ENCODE results near the gene PPM1J.

Gene PPM1J

DNA sequence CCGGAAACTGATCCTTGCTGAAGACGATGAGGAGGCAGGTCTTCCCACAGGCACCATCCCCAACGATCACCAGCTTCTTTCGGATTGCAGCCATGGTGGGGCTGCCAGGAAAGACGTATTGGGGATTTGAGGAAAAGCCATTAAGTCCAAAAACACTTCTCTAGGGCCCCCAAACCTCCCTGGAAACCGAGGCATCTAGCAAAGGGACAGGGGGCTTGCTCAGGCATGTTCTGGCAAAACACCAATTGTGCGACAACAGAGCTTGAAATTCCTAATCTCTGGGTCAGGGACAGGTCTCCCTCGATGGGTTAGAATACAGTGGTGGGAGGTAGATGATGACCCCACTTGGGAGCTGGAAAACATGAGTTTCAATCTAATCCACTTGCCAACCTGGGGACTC is 11.4 kb downstream of the PPM1J start:
- DNase-seq = no peak

DNA sequence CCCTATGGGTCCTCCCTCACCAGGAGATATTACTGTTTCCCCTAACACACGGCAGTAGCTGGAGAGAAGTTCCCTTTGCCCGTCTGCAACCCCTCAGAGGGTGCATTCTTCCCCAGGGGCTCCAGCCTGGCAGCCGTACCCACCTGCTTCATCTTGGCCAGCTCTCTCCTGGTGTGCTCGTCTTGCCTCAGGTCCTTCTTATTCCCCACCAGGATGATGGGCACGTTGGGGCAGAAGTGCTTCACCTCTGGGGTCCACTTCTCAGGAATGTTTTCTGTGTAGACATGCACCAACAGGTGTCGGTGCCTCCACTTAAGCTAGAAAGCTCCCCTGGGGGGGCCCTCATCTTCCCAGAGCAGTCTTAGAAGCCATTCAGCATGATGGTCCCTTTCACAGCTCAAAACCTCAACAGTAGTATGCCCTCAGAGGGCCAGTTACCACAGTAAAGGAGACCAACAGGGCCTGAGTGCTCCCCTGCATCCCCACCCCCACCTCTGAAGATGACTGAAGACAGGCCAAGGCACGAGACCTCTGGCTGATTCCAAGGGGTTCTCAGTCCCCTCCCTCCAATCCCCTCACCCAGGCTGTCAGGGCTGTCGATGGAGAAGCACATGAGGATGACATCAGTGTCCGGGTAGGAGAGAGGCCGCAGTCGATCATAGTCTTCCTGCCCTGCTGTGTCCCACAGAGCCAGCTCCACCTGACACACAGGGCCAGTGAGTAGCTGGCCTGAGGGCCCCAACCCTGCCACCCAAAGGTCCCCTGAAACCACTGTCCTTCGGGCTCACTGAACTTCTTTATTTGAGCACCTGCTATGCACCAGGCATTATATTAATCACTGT is 12.5 kb downstream of the PPM1J start:
- no peak for DNase-seq

DNA sequence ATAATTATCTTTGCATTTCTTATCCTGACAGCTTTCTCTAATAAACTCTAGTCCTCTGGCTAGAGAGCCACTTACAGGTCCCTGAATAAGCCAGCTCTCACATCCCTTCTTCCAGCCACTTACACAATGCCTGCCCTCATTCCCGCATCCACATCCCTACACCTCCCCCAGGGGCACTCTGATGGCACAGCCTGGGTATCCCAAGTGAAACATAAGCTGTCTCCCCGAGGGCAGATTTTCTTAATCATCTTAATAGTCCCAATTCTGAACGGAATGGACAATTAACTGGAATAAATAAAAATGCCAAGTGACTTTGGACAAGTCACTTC is 13.1 kb downstream of the PPM1J start:
- no peak for DNase-seq

DNA sequence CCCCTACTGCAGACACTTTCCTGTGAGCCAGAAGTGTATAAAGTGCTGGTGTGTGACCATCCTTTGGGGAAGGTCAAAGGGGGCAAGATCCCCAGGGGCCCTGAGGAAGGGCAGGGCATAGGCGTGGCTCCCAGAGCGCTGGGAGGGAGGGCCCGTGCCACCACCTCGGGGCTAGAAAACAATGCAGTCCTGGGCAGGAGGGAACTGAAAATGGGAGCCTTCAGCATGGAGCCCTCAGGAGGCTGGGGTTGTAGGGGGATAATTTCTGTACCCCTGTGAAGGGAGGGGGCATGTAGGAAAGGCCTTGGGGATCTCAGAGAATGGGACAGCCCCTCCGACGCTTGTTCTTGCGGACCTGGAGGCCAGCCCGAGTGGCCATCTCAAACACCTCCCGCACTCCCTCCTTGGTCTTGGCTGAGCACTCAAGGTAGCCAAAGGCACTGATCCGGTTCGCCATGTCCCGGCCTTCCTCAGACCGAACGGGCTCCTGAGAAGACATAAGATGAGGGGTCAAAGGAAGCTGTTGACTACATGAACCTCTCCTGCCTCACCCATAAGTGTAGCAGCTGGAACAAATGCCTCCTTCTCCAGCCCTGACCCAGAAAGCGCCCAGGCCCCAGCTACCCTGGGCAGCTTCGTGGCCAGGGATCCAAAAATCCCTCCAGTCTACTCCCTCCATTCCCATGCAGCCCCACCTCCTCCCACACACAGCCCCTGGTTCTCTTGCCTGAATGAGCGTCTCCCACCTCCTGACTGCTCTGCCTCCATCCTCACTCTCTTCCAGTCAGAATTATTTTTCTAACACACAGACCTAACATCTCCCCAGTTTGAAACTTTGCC is 13.7 kb downstream of the PPM1J start:
- DNase-seq = no peak

DNA sequence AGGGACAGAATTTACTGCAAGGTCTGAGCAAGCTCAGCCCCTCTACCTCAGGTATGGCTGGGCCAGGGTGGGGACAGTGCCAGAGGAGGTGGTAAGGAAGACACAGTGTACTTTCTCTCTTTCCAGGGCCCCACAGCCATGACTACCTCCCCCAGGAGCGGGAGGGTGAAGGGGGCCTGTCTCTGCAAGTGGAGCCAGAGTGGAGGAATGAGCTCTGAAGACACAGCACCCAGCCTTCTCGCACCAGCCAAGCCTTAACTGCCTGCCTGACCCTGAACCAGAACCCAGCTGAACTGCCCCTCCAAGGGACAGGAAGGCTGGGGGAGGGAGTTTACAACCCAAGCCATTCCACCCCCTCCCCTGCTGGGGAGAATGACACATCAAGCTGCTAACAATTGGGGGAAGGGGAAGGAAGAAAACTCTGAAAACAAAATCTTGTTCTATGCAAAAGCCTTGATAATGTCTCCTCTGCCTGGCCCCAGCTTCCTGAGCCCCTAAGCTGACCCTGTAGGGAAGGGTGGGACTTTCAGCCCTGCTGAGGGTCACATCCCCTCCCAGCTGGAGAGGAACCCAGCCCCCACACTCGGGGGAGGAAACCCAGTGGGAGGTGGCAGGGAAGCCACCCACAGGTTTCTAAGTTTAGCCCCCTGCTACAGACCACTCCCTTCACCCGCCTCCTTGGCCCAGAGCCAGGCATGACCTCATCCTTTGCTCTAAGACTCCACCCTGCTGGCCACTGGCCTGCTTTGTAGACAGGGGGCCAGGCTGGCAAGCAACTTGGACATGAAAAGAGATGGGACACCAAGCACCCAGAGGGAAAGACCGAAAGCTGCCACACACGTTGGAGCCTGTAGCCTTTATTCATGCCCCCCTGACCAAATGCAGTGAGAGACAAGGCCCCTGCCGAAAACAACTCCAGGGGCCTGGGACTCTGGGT is 14.6 kb downstream of the PPM1J start:
- DNase-seq = peak; percentile 59

DNA sequence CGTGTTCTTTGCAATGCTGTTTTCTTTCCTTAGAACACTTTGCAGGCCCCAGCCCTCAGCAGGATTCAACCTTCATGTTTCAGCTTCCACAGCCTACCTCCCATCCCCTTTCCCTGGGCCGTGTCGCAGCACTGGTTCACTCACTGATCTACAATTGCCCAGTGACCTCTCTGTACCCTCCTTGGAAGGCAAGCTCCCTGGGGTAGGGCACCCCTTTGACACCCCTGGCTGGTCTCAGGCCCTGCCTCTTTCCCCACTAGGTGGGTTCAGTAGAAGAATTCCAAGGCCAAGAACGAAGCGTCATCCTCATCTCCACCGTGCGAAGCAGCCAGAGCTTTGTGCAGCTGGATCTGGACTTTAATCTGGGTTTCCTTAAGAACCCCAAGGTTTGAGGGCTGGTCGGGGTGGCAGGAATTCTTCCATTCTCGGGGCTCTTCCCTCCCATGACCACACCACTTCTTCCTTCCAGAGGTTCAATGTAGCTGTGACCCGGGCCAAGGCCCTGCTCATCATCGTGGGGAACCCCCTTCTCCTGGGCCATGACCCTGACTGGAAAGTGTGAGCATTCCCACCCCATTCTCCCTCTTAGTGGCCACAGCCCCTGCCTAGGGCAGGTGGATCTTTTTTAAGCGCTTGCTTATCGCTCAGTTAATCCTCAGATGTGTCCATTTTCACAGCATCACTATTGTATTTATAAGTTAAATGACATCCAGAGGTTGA is 15.5 kb downstream of the PPM1J start:
- DNase-seq = no peak

DNA sequence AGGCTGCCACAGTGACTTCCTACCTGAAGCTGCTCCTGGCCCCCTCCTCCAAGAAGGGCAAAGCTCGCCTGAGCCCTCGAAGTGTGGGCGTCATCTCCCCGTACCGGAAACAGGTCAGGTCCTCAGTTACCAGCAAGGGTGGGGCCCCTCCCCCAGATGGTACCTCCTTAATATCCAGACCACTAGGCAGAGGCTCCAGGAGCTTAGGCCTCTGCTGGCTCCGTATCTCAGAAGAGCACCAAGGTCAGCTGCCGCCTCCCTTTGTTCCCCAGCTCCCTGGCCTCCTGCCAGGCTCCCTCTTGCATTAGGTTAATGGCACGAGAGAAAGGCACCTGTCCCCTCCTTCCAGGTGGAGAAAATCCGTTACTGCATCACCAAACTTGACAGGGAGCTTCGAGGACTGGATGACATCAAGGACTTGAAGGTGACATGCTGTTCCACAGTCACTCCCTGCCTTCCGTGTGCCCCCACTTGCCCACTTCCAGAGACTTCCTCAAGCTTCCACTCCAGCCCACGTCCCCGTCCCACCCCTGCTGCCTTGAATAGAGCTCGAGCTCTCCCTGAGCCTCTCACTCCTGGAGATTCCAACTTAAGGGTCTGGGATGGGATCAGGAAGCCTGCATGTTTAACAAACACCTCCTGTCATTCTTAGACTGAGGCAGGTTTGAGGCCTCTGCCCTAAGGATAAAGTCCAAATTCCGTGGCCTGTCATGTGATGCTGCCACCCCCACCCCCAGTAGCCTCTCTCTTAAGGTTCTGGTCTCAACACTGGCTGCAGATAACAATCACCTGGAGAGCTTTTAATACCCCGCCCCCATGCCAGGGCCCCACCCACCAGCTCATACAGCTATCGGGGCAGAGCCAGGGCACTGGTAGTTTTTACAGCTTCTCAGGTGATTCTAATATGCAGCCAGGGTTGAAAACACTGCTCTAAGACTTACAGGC is 16.5 kb downstream of the PPM1J start:
- no peak for DNase-seq

DNA sequence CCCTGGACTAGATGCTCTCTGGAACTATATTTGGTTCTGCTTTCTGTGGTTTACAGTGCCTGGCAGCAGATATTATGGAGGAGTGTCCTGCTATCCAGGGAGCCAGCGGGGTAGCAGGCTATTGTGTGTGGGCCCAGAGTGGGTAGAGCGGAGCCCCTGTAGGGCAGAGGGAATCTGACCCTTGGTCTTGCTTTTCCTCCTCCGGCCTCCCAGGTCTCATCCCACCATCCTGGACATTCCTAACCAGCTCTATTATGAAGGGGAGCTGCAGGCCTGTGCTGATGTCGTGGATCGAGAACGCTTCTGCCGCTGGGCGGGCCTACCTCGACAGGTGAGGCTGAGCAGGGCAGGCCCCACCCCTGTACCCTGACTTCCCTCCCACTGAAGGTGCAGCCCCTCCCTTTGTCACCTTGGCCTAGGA is 17.3 kb downstream of the PPM1J start:
- no peak for DNase-seq

DNA sequence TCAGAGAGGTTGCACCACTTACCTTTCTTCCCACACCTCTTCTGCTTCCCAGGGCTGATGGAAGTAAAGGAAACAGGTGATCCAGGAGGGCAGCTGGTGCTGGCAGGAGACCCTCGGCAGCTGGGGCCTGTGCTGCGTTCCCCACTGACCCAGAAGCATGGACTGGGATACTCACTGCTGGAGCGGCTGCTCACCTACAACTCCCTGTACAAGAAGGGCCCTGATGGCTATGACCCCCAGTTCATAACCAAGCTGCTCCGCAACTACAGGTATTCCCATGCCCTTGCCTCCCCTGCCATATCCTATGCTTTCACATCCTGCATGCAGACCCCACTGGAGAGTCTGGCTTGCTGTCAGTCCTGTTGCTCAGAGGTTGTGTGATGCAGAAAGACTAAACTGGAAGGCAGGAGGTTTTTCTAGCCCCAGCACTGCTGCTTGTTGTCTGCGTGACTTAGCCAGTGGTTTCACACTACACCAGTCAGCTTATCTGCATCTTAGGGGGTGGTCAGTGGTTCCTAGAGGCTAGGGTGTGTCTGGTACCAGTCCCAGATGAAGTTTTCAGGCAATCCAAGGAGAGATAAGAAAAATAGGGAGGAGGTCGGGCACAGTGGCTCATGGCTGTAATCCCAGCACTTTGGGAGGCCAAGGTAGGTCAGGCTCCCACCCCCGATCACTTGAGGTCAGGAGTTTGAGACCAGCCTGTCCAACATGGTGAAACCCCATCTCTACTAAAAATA is 18.4 kb downstream of the PPM1J start:
- no peak for DNase-seq

DNA sequence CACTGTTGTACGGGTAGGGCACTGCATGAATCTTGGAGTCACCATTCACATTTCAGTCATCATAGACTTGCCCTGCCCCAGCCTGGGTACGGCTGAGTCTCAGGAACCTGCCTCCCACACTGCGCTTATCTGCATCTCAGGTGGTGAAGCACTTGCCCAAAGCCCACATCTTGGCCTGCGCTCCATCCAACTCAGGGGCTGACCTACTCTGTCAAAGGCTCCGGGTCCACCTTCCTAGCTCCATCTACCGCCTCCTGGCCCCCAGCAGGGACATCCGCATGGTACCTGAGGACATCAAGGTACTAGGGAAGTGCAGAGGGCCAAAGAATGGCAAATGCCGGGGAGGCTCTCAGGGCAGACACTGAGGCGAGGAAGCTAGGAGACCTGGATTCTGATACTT is 19.9 kb downstream of the PPM1J start:
- no peak for DNase-seq

DNA sequence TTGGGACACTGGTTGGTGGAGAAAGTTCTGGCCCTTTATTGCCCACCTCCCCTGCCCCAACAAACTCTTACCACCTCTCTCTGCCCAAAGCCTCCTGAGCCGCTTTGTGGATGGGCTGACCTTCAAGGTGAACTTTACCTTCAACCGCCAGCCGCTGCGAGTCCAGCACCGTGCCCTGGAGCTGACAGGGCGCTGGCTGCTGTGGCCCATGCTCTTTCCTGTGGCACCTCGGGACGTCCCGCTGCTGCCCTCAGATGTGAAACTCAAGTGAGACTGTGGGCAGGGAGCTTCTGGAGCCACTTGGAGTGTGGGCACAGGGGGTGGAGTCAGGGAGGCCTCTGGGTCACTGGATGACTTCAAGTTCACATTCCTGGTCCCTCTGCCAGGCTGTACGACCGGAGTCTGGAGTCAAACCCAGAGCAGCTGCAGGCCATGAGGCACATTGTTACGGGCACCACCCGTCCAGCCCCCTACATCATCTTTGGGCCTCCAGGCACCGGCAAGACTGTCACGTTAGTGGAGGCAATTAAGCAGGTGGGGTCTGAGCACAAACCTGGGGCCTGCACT is 20.7 kb downstream of the PPM1J start:
- DNase-seq = no peak

DNA sequence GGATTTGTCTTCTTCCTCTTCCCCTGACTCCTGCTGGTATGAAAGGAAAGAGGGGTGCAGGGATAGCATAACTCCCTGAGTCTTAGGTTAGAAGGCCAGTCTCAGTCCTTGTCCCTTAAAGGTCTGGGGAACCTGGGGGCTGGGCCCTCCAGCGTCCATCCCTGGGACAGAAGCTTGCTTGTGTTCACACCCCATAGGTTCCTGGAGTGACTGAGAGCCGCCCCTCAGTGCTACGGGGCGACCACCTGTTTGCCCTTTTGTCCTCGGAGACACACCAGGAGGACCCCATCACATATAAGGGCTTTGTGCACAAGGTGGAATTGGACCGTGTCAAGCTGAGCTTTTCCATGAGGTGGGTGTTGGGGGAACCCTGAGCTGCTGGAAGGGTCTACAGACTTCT is 21.3 kb downstream of the PPM1J start:
- DNase-seq = no peak

DNA sequence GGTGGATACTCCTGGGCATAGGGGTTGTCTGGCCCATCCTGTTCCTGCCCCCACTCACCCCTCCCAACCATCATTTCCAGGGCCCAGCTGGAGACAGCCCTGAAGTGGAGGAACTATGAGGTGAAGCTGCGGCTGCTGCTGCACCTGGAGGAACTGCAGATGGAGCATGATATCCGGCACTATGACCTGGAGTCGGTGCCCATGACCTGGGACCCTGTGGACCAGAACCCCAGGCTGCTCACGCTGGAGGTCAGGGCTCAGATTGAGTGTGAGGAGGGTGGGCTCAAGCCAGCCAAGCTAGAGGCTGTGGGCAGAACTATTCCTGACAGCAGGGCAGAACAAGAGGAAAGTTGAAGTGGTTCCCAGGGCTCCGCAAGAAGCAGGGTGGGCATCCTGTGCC is 22.5 kb downstream of the PPM1J start:
- DNase-seq = no peak

DNA sequence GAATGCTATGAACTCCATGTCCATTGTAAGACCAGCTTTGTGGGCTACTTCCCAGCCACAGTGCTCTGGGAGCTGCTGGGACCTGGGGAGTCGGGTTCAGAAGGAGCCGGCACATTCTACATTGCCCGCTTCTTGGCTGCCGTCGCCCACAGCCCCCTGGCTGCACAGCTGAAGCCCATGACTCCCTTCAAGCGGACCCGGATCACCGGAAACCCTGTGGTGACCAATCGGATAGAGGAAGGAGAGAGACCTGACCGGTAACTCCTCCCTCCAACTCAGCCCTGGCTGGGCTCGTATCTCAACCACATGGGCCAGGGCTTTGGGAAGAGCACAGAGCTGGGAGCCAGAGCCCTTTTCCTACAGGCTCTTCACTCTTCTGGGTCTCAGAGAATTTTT is 25.3 kb downstream of the PPM1J start:
- DNase-seq = no peak

DNA sequence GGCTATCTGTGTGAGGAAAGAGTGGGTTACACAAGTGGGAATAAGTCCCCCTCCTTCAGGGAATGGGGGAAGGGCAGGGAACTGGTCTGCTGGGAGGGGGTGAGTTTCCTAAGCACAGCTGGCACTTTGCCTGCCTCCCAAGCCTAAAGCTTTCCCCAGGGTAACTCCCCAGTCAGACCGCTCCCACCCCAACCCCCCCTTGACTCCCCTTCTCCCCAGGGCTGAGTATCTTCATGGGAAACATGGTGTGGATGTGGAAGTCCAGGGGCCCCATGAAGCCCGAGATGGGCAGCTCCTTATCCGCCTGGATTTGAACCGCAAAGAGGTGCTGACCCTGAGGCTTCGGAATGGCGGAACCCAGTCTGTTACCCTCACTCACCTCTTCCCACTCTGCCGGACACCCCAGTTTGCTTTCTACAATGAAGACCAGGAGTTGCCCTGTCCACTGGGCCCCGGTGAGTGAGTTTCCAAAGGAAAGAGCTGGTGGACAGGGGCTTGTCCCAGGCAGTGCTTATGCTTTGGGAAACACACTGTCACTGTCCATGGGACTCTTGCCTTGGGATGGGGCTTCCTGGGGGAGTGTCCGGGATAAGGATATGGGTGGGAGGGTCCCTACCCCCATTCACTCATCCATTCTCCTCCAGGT is 25.8 kb downstream of the PPM1J start:
- no peak for DNase-seq

DNA sequence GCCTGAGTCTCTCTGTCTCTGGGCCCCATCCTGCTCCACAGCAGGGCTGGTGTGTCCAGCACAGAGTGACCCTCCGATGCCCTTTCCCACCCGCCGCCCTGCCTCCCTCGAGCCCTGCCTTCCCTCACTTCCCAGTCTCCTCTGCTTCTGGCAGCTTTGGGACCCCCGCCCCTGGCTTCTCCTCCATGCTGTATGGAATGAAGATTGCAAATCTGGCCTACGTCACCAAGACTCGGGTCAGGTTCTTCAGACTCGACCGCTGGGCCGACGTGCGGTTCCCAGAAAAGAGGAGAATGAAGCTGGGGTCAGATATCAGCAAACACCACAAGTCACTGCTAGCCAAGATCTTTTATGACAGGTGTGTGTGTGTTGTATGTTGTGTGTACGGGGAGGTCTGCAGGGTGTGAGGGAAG is 26.3 kb downstream of the PPM1J start:
- no peak for DNase-seq

DNA sequence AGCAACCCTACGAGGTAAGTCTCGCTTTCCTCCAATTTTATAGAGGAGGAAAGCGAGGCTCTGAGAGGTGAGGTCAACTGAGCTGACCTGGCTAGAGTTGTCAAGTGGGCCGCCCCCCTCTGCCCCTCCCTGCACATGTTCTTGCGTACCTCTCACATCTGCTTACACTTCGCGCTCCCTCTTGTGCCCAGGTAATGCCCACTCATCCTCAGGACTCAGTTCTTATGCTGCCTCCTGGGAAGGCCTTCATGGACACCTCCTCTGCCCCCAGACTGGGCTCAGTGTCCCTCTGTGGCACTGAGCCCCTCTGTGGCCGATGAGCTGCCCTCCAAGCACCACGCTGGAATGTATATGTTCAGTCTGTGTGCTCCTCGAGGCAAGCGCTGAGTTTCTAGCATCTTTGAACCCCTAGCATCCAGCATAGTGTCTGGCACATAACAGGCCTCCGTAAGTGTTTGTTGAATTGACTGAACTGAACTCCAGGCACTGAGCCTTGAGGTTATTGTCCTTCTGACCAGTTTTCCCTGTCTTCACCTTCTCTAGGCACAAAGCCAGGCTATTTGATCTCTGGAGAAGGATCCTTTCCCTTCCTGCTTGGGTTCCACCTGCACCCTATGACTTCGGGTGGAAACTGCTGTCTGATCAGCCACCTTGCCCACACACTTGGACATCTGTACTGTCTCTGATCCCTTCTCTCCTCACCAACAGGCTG is 27.2 kb downstream of the PPM1J start:
- DNase-seq = no peak

DNA sequence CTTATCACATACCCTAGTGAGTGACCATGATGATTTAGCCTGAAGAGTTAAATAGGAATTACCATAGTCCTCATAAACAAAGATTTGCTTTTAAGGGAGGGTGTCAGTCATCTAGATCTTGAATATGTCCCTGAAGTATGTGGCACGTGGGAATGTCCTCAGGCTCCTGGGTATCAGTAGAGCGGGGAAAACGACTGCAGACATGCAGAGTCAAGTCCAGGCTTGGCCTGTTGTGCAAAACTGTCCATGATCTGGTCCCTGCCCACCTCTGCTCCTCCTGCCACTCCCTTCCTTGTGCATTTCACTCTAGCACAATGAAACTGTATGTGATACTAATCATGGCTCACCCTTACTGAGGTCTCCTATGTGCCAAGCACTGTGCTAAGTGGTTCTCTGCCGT is 27.8 kb downstream of the PPM1J start:
- no peak for DNase-seq

DNA sequence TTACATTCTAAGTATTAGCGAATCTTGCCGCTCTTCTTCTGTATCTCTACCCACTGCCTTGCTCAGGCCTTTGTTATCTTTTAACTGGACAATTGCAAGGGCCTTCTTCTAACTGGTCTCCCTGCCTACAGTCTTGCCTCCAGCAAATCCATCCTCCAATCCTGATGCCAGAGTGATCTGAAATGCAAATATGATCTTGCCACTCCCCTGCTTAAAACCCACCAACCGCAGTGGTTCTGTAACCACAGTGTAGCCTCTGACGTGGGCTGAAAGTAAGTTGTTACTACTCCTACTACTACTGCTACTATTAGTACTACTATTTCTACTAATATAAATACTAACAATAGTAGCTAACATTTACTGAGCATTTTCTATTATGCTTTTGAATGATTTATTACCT is 28.3 kb downstream of the PPM1J start:
- DNase-seq = no peak
